Neuronal stem cell (in vitro differentiated cells): ENCODE measurements around the gene FTSJ1.

Experiments
- DNase-seq: peaks from one replicate; pipeline ENCODE4 v3.0.0-alpha.2; 2013; ENCODE audit warnings: low spot score
- H2AFZ ChIP-seq: one replicate; pipeline ENCODE4 v1.6.1; 2013; ENCODE audit warnings: mild to moderate bottlenecking, low read length, inconsistent platforms
- H2AK5ac ChIP-seq: 2 replicates; pipeline ENCODE4 v1.6.1; 2013; ENCODE audit warnings: low read depth, mild to moderate bottlenecking, inconsistent platforms, low read length, moderate library complexity, mixed read lengths
- H2BK120ac ChIP-seq: 2 replicates; pipeline ENCODE4 v1.6.1; 2013; ENCODE audit warnings: low read depth, mild to moderate bottlenecking, inconsistent platforms, low read length, moderate library complexity, mixed read lengths
- H2BK12ac ChIP-seq: one replicate; pipeline ENCODE4 v1.6.1; 2013; ENCODE audit warnings: low read length, inconsistent platforms
- H2BK15ac ChIP-seq: 2 replicates; pipeline ENCODE4 v1.6.1; 2013; ENCODE audit warnings: mild to moderate bottlenecking, low read length, inconsistent platforms, mixed read lengths
- H2BK5ac ChIP-seq: one replicate; pipeline ENCODE4 v1.6.1; 2013; ENCODE audit warnings: inconsistent platforms, mild to moderate bottlenecking, low read length, moderate library complexity
- H3K14ac ChIP-seq: one replicate; pipeline ENCODE4 v1.6.1; 2013; ENCODE audit warnings: low read length, inconsistent platforms
- H3K18ac ChIP-seq: 2 replicates; pipeline ENCODE4 v1.6.1; 2013; ENCODE audit warnings: low read length, inconsistent platforms
- H3K23ac ChIP-seq: 2 replicates; pipeline ENCODE4 v1.6.1; 2013; ENCODE audit warnings: low read depth, mild to moderate bottlenecking, mixed read lengths, low read length, inconsistent platforms; ENCODE audit not compliant: poor library complexity
- H3K27ac ChIP-seq: replicated peaks from 3 replicates; pipeline ENCODE4 v1.5.1; 2013; ENCODE audit warnings: low read length, inconsistent platforms
- H3K27me3 ChIP-seq, 3 experiments: 2 replicates each; pipeline ENCODE4 v1.6.1; 2013; ENCODE audit warnings: low read length in 3 of 3, mild to moderate bottlenecking in 2 of 3, inconsistent platforms in 1 of 3, low read depth in 1 of 3, mixed read lengths in 1 of 3, moderate library complexity in 1 of 3; ENCODE audit not compliant: control insufficient read depth in 3 of 3, insufficient read depth in 3 of 3
- H3K36me3 ChIP-seq, 2 donors: replicated peaks in 1 of 2; 2 replicates each; pipeline ENCODE4 v1.6.1; 2013; ENCODE audit warnings: low read length in 2 of 2; ENCODE audit not compliant: control insufficient read depth in 2 of 2, insufficient read depth in 2 of 2
- H3K4ac ChIP-seq: 2 replicates; pipeline ENCODE4 v1.6.1; 2013; ENCODE audit warnings: inconsistent platforms, mild to moderate bottlenecking, low read length, moderate library complexity
- H3K4me1 ChIP-seq, 2 donors: 1 replicate in 1 of 2; 2 replicates in 1 of 2; pipeline ENCODE4 v1.6.1; 2013; ENCODE audit warnings: low read length in 2 of 2, low read depth in 1 of 2; ENCODE audit not compliant: control insufficient read depth in 2 of 2, insufficient read depth in 1 of 2
- H3K4me2 ChIP-seq: one replicate; pipeline ENCODE4 v1.6.1; 2013; ENCODE audit warnings: mild to moderate bottlenecking, low read length, inconsistent platforms; ENCODE audit not compliant: insufficient read depth, poor library complexity, severe bottlenecking
- H3K4me3 ChIP-seq, 2 donors: 2 replicates each; pipeline ENCODE4 v1.5.1; 2013; ENCODE audit warnings: low read length in 2 of 2, mild to moderate bottlenecking in 2 of 2, inconsistent platforms in 1 of 2, moderate library complexity in 1 of 2
- H3K79me1 ChIP-seq: one replicate; pipeline ENCODE4 v1.6.1; 2013; ENCODE audit warnings: low read depth, mild to moderate bottlenecking, inconsistent platforms, low read length, moderate library complexity
- H3K9ac ChIP-seq: one replicate; pipeline ENCODE4 v1.6.1; 2013; ENCODE audit warnings: mild to moderate bottlenecking, low read depth, low read length, inconsistent platforms; ENCODE audit not compliant: poor library complexity
- H3K9me3 ChIP-seq, 2 donors: replicated peaks in 1 of 2; 2 replicates each; pipeline versions ENCODE3 to v1.6.1; 2013; ENCODE audit warnings: low read length in 2 of 2, mild to moderate bottlenecking in 2 of 2, inconsistent platforms in 1 of 2, low read depth in 1 of 2, mixed read lengths in 1 of 2, moderate library complexity in 1 of 2; ENCODE audit not compliant: control insufficient read depth in 2 of 2, insufficient read depth in 1 of 2
- H4K8ac ChIP-seq: one replicate; pipeline ENCODE4 v1.6.1; 2013; ENCODE audit warnings: low read depth, mild to moderate bottlenecking, inconsistent platforms, low read length, moderate library complexity
- H4K91ac ChIP-seq: one replicate; pipeline ENCODE4 v1.6.1; 2013; ENCODE audit warnings: low read length, low read depth, mild to moderate bottlenecking, inconsistent platforms; ENCODE audit not compliant: poor library complexity
- WGBS, 2 donors: extraction: QIAGEN DNeasy Blood & Tissue Kit; methylation state at CpG; one replicate each; pipeline ENCODE4 v1.1.7; 2013; ENCODE audit warnings: missing lambda C conversion rate in 2 of 2, mixed read lengths in 1 of 2; ENCODE audit not compliant: insufficient read length in 2 of 2, insufficient replicate concordance in 1 of 2; ENCODE audit errors: extremely low coverage in 2 of 2; 5-methylcytosine and 5-hydroxymethylcytosine counted together

The FTSJ1 gene

GRCh38 chrX:48456628-48457331 lies 19.2 kb upstream of the FTSJ1 start:
- Histone ChIP-seq H3K4me1 (no peaks in the 10 kb centered on the region), H3K27ac (no peak overlapping the region), H3K18ac (no peak overlapping the region), H2BK5ac (no peak overlapping the region), H3K23ac (no peak overlapping the region), H2AFZ (no peak overlapping the region), H2BK15ac (no peak overlapping the region), H3K36me3 (no peaks in the 10 kb centered on the region), H4K8ac (no peak overlapping the region), H3K79me1 (no peaks in the 10 kb centered on the region), H3K9me3 (no peaks in the 10 kb centered on the region), H2BK120ac (no peak overlapping the region), H3K4me2 (no peak overlapping the region), H3K9ac (no peak overlapping the region), H2BK12ac (no peak overlapping the region), H3K27me3 (no peaks in the 10 kb centered on the region), H2AK5ac (no peak overlapping the region), H3K14ac (peak overlapping the region; percentile 21), H4K91ac (no peak overlapping the region), H3K4me3 (no peak overlapping the region), H3K4ac (no peak overlapping the region)
- WGBS, 2 donors: no CpG with 5 or more reads among the region's 6 CpGs
- no peak for DNase-seq

- H3K4me3 ChIP-seq: no peak overlapping the region
- DNase-seq: no peak
- H2AFZ ChIP-seq: no peak overlapping the region
- no peak overlapping the region for H3K23ac ChIP-seq
- no peak overlapping the region for H2BK12ac ChIP-seq
- H3K79me1 ChIP-seq: no peaks in the 10 kb centered on the region
- H2AK5ac ChIP-seq: no peak overlapping the region
- H3K18ac ChIP-seq: no peak overlapping the region
- no peak overlapping the region for H4K8ac ChIP-seq
- H3K14ac ChIP-seq: no peak overlapping the region
- no peaks in the 10 kb centered on the region for H3K27me3 ChIP-seq
- no peak overlapping the region for H4K91ac ChIP-seq
- no peak overlapping the region for H3K4me2 ChIP-seq
- H3K9me3 ChIP-seq: no peaks in the 10 kb centered on the region
- no CpG with 5 or more reads among the region's 6 CpGs for WGBS, 2 donors
- no peak overlapping the region for H3K9ac ChIP-seq
- no peak overlapping the region for H2BK15ac ChIP-seq
- no peak overlapping the region for H3K27ac ChIP-seq
- H3K36me3 ChIP-seq: no peaks in the 10 kb centered on the region
- H3K4ac ChIP-seq: no peak overlapping the region
- no peak overlapping the region for H2BK5ac ChIP-seq
- H3K4me1 ChIP-seq: no peaks in the 10 kb centered on the region
- no peak overlapping the region for H2BK120ac ChIP-seq
These were observed 17.3 kb upstream of the FTSJ1 start for GRCh38 chrX:48458711-48459110.

GRCh38 chrX:48459483-48459882 lies 16.5 kb upstream of the FTSJ1 start:
- Histone ChIP-seq H3K79me1 (no peaks in the 10 kb centered on the region), H2BK120ac (no peak overlapping the region), H2BK15ac (no peak overlapping the region), H3K27me3 (no peaks in the 10 kb centered on the region), H3K27ac (no peak overlapping the region), H2BK5ac (no peak overlapping the region), H2AFZ (no peak overlapping the region), H3K4me2 (no peak overlapping the region), H2BK12ac (no peak overlapping the region), H4K91ac (no peak overlapping the region), H3K4ac (no peak overlapping the region), H2AK5ac (no peak overlapping the region), H3K23ac (no peak overlapping the region), H3K18ac (no peak overlapping the region), H3K4me1 (no peaks in the 10 kb centered on the region), H3K36me3 (no peaks in the 10 kb centered on the region), H3K4me3 (no peak overlapping the region), H3K9ac (no peak overlapping the region), H3K9me3 (no peaks in the 10 kb centered on the region), H3K14ac (no peak overlapping the region), H4K8ac (no peak overlapping the region)
- WGBS, 2 donors: no CpG with 5 or more reads among the region's 6 CpGs
- no peak for DNase-seq

GRCh38 chrX:48460031-48460430 lies 16.0 kb upstream of the FTSJ1 start:
- DNase-seq: no peak
- Histone ChIP-seq H3K27me3 (no peaks in the 10 kb centered on the region), H3K9ac (peak overlapping the region; percentile 21), H3K4ac (no peak overlapping the region), H2AK5ac (no peak overlapping the region), H4K8ac (no peak overlapping the region), H2AFZ (no peak overlapping the region), H3K4me3 (no peak overlapping the region), H3K36me3 (no peaks in the 10 kb centered on the region), H2BK120ac (no peak overlapping the region), H2BK15ac (no peak overlapping the region), H3K4me2 (no peak overlapping the region), H3K9me3 (no peaks in the 10 kb centered on the region), H3K27ac (no peak overlapping the region), H2BK5ac (no peak overlapping the region), H3K79me1 (no peaks in the 10 kb centered on the region), H3K14ac (no peak overlapping the region), H3K23ac (no peak overlapping the region), H2BK12ac (no peak overlapping the region), H3K18ac (no peak overlapping the region), H3K4me1 (no peaks in the 10 kb centered on the region), H4K91ac (no peak overlapping the region)
- no CpG with 5 or more reads among the region's 3 CpGs for WGBS, 2 donors
